Hematopoietic multipotent progenitor cell (in vitro differentiated cells): ENCODE data around the gene SNAPC3. TPM values are rescaled to one million over a fixed set of nuclear protein-coding genes. Genes with fewer than 3 reads are reported as not detected.

Experiments
- DNase-seq, 3 donors: peaks; one replicate each; pipeline ENCODE4 v3.0.0-alpha.2; 2011 to 2015; ENCODE audit warnings: low read depth in 2 of 3, low spot score in 2 of 3
- small RNA-seq: library from RNA; depleted of rRNA; stranded (forward); fragments of <200 nt; gene quantifications from one replicate; pipeline ENCODE3, GENCODE V24; 2012
- total RNA-seq: library from RNA; depleted of rRNA; stranded (reverse); fragments of >200 nt; gene quantifications from one replicate; pipeline ENCODE4 v1.2.3, GENCODE V29; 2012

SNAPC3 gene
- total RNA-seq, 1 donor: 21.5 TPM

DNA sequence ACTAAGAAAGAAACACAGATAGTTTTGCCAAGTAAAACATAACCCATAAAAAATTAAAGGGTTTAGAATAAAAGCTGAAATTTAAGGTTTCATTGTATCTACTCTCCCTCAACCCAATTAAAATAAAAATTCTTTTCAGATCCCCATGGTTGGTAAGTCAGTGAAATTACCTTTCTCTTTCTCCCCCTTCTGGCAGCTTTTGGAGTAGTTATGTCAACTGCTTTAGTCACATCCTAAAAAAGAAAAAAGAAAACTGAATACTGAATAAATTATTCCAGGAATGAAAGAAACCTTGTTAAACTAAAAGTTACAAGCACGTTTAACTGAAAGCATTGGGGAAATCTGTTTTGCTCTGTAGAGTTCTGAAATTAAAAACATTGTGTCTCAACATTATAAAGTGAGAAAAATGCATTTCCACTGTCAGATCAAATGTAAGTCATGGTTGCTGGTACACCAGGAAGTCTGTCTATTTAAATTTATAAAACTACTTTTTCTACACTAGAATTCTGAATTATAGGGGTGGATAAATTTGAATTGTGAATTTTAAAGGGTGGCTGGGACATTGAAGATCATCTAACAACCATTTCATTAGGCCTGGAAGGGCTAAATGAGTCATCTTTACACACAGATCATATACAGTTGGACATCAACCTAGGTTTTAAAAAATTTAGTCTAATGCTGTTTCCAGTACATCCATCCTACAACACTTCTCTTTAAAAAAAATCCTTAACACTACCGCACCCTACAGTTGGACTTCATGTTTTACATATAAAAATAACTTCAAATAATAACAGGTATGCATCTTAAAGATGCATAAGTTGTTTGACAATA lies 63.4 kb downstream of the SNAPC3 start:
- peak in 2 of 3 donors; percentile 36 to 62 for DNase-seq

- no peak for DNase-seq
Observed at GRCh38 chr9:15491950-15492349, 69.3 kb downstream of the SNAPC3 start.

DNA sequence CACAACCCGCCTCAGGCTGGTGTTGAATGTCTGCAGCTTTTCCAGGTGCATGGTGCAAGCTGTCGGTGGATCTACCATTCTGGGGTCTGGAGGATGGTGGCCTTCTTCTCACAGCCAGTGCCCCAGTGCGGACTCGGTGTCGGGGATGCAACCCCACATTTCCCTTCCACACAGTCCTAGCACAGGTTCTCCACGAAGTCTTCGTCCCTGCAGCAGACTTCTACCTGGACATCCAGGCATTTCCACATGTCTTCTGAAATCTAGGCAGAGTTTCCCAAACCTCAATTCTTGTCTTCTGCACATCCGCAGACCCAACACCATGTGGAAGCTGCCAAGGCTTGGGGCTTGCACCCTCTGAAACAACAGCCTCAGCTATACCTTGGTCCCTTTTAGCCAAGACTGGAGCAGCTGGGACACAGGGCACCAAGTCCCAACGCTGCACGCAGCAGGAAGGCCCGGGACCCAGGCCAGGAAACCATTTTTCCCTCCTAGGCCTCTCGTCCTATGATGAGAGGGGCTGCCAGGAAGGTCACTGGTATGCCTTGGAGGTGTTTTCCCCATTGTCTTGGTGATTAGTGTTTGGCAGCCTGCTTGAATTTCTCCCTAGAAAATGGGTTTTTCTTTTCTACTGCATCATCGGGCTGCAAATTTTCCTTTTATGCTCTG lies 69.9 kb downstream of the SNAPC3 start:
- no peak for DNase-seq

DNA sequence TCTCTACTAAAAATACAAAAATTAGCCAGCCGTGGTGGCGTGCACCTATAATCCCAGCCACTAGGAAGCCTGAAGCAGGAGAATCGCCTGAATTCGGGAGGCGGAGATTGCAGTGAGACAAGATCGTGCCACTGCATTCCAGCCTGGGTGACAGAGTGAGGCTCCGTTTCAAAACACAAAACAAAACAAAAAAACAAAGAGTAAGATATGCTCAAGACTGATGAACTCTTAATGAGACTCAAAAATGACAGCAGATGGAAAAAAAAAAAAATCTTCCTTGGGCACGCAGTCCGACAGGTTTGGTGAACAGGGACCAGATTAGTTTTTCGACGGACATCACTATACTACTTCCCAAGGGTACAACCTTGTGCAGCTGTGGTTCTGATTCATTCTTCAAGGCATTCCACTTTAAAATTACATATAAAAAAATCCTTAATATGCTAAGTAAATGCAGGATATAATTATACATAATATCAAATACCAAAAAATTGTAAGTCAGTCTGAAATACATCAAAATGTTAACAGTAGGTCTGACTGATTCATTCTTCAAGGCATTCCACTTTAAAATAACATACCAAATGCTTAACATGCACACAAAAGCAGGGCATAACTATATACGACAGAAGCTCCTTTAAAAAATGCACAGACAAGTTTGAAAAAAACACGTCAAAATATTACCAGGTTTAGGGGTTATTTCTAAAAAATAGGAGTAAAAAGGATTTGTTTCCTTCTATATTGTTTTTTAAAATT lies 75.7 kb downstream of the SNAPC3 start:
- DNase-seq: no peak

DNA sequence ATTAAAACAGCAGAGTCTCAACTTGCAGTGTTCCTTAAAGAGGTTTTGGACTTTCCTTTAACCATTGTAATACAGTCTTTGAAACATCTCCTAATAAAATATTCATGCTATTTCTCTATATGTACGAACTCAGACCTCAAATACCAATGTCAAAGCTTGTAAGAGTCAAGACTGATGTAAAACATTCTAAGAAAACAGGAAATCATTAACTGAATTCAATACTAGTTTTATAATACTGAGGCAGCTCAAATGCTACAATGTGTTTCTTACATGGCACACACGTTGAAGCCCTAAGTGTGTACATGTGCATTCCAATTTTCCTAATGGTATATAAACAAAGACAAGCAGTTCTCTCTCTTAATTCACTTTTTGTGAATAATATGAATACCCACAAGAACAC lies 76.5 kb downstream of the SNAPC3 start:
- no peak for DNase-seq

- DNase-seq: no peak
Observed at GRCh38 chr9:15501179-15501578, 78.5 kb downstream of the SNAPC3 start.

GRCh38 chr9:15501803-15502202 lies 79.1 kb downstream of the SNAPC3 start:
- no peak for DNase-seq

DNA sequence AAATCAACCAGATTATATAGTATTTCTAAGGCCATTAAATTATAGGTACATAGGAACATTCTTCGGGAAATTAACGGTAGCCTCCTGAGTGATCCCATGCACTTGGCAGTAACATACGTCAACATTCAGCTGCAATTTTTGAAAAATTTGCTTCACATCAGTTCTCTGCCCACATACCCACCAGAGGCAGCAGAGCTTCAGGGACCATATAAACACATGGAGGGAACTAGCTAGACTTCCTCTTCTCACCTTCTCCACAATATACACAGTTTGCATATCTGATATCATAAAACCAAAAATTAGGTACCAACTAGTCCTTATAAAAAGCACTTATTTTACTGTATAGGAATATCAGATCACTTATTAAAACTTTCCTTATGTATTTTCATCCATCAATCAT lies 83.2 kb downstream of the SNAPC3 start:
- DNase-seq: peak in 2 of 3 donors; percentile 57 to 70

DNA sequence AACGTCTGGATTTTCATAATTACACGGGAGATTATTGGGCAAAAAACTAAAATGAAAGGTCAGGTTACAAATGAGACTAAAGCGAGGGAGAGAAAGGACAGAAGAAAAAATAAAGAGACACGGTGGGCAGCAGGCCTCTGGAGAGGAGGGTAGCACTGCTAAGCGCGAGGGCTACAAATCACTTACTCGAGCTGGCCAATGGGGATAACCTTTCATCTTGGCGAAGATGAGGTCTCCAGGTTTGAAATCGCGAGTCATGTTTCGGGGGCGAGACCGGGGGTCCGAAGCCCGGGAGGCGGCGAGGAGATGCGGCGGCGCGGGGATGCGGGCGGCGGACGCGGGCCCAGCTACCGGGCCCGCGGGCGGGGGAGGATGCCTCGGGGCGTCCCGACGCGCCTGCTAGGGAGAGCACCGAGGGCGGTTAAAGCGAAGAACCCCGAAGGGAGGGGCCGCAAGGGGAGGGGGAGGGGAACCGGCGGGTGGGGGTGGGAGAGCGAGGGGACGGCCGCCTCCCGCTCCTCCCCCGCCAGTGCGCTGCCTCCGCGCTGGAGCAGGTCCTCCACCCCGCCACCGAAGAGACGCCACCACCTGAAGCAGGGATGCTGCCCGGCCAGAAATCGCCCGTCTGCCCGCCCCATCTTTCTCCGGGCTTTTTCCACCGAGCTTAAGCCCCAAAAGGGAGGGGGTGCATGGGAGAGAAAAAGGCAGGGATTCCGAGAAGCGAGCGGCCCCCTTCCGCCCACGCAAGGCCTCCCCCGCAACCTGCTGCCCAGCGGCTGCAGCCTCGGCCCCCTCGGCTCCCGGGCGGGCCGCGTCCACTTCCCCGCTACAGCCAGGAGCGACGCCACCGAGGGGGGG lies 87.5 kb downstream of the SNAPC3 start:
- peak in 2 of 3 donors; percentile 30 to 33 for DNase-seq

DNA sequence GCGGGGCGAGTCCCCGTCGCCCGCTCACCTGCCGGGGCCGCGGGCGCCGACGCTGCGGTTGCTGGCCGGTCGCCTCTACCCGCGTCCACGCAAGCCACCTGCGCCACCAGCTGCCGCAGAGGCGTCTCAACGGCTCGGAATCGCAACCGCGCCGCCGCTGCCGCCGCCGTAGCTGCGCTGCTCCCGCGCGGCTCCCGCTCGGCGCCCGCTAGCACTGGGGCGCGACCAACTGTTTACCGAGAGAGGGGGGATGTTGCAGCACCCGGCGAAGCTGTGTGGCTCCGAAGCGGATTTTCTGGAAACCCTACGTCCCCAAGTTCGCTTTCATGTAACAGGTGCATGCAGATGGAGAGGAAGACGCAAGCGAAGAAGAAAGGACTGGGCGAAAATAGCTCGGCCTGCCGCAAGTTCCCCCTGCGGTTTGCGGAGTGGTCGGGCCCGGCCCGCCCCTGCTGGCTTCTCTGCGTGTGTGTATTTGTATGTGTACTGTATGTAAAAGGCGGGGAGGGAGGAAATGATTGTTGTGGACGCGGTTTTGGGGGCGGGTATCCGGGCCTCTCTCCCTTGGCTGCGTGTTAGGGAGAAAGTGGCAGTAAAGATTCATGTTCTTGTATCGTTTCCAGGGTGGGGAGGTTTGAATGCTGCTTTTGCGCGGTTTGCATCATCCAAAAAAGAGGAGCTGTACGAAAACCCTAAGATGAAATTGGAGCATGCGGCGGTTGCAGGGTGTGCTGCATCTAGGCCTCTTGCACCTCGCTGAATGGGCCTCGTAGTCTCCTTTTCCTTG lies 88.3 kb downstream of the SNAPC3 start, which contains the start of gene PSIP1:
TSS of gene PSIP1 (minus strand) at position 182 of the 787 bp plus-strand sequence. CDS start 782 bp downstream, outside the sequence.
- DNase-seq: peak; percentile 92 to 94 (median 94)

Small RNAs within 50 kb of the gene (small RNA-seq; reads per million reads assigned to genes)
- not detected for gene RNU6-319P

Other genes with a start within 250 kb of the SNAPC3 start
- gene TTC39B, start 115.7 kb upstream of the SNAPC3 start, total RNA-seq: 6.2 TPM
- gene PSIP1, start 88.1 kb downstream of the SNAPC3 start, total RNA-seq: 26.9 TPM
- gene CCDC171, start 130.2 kb downstream of the SNAPC3 start, total RNA-seq: 12.4 TPM